ENCODE data around the gene CFP. TPM values are rescaled to one million over a fixed set of nuclear protein-coding genes. Genes with fewer than 3 reads are reported as not detected.
A peak's percentile ranks its signal among the peaks of the same experiment; 100 is the strongest.

Gene CFP
- total and polyA plus RNA-seq, 2 experiments from 2014 or later: 0.17 to 0.23 TPM

DNA sequence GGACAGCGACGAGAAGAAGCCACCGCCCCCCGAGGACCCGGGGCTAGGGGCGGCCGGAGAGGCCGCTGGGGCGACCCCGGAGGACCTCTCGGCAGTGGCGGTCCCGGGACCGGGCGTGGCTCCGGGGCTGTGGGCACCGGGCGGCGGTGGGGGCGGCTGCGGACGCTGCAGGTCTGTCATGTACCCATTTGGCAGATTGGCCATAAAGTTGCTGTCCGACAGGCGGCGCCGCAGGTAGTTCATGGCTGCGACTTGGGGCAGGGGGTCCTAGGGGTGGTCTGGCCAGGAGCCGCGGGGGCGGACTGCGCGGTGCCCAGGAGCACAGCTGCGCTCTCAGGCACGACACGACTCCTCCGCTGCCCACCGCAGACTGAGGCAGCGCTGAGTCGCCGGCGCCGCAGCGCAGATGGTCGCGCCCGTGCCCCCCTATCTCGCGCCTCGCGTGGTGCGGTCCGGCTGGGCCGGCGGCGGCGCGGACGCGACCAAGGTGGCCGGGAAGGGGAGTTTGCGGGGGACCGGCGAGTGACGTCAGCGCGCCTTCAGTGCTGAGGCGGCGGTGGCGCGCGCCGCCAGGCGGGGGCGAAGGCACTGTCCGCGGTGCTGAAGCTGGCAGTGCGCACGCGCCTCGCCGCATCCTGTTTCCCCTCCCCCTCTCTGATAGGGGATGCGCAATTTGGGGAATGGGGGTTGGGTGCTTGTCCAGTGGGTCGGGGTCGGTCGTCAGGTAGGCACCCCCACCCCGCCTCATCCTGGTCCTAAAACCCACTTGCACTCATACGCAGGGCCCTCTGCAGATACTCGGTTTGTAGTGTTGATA lies 10.0 kb downstream of the CFP start, which contains the start of gene SYN1:
SYN1 (minus strand) TSS at position 372 of the 817 bp plus-strand sequence; CDS start at position 243, 129 bp downstream.
- TF ChIP-seq, protein P1, sequence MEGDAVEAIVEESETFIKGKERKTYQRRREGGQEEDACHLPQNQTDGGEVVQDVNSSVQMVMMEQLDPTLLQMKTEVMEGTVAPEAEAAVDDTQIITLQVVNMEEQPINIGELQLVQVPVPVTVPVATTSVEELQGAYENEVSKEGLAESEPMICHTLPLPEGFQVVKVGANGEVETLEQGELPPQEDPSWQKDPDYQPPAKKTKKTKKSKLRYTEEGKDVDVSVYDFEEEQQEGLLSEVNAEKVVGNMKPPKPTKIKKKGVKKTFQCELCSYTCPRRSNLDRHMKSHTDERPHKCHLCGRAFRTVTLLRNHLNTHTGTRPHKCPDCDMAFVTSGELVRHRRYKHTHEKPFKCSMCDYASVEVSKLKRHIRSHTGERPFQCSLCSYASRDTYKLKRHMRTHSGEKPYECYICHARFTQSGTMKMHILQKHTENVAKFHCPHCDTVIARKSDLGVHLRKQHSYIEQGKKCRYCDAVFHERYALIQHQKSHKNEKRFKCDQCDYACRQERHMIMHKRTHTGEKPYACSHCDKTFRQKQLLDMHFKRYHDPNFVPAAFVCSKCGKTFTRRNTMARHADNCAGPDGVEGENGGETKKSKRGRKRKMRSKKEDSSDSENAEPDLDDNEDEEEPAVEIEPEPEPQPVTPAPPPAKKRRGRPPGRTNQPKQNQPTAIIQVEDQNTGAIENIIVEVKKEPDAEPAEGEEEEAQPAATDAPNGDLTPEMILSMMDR (IDR thresholded peaks at IDR 0.05; ENCODE audit: poor library complexity): no peak
- TF ChIP-seq EZH2 (IDR thresholded peaks at IDR 0.05; ENCODE audit: borderline replicate concordance) (no peak), EZH2phosphoT487 (IDR thresholded peaks at IDR 0.05; ENCODE audit: low read depth, severe bottlenecking, unreplicated experiment) (no peak)
- Histone ChIP-seq H3K4me1 (ENCODE audit: insufficient read depth) (no peaks in the 10 kb centered on the region), H3K9me2 (replicated peaks; ENCODE audit: insufficient read depth) (no peaks in the 10 kb centered on the region), H4K20me1 (ENCODE audit: insufficient read depth, poor library complexity, severe bottlenecking) (no peaks in the 10 kb centered on the region), H3K36me3 (replicated peaks; ENCODE audit: insufficient read depth, low read depth) (no peaks in the 10 kb centered on the region), H3K79me2 (no peaks in the 10 kb centered on the region), H2AFZ (no peak within 1 kb of the TSS), H3K9me3 (ENCODE audit: low read depth) (no peaks in the 10 kb centered on the region), H3K27me3 (no peaks in the 10 kb centered on the region), H3K4me2 (peak within 1 kb of the TSS; percentile 80), H3K4me3 (peak within 1 kb of the TSS; percentile 23), H3K27ac (no peak within 1 kb of the TSS)
- DNase-seq (ENCODE audit: low spot score): peak; percentile 92
- WGBS (ENCODE audit: low lambda C conversion rate, missing lambda C conversion rate): 31% methylated on average over 70 of the region's 88 CpGs

DNA sequence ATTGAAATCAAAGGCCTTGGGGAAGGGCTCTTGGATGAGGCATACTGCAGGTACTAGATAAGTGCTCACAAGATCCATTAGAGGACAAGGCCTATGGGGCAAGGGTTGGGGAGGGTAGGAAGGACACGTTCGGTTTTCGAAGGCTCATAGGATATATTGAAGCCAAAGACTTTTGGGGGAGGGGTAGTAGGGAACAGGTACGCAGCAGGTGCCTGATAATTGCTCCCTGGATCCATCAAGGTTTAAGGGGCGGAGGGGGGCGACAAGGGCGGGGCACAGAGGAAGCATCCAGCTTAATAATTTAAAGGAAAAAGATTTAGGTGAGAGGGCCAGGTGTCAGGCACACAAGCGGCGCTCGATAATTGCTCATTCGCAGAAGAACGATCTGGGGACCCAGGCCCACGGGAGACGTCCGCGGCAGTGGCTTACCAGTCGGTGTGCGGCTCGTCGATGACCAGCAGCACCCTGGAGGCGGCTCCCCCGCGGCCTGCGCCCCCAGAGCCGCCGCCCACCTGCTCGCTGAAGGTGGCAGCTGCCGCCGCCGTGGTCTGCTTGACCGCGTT lies 10.7 kb downstream of the CFP start:
- DNase-seq (ENCODE audit: low spot score): no peak
- Histone ChIP-seq H3K9me3 (ENCODE audit: low read depth) (no peaks in the 10 kb centered on the region), H3K9me2 (replicated peaks; ENCODE audit: insufficient read depth) (no peaks in the 10 kb centered on the region), H3K36me3 (replicated peaks; ENCODE audit: insufficient read depth, low read depth) (no peaks in the 10 kb centered on the region), H3K27ac (no peak overlapping the region), H3K4me3 (no peak overlapping the region), H4K20me1 (ENCODE audit: insufficient read depth, poor library complexity, severe bottlenecking) (no peaks in the 10 kb centered on the region), H3K79me2 (no peaks in the 10 kb centered on the region), H3K4me1 (ENCODE audit: insufficient read depth) (no peaks in the 10 kb centered on the region), H3K27me3 (no peaks in the 10 kb centered on the region), H2AFZ (no peak overlapping the region), H3K4me2 (peak overlapping the region; percentile 80)
- 59% methylated on average over 30 of the region's 32 CpGs for WGBS (ENCODE audit: low lambda C conversion rate, missing lambda C conversion rate)
- TF ChIP-seq EZH2phosphoT487 (IDR thresholded peaks at IDR 0.05; ENCODE audit: low read depth, severe bottlenecking, unreplicated experiment) (no peak), EZH2 (IDR thresholded peaks at IDR 0.05; ENCODE audit: borderline replicate concordance) (no peak)
- TF ChIP-seq, protein P1 (IDR thresholded peaks at IDR 0.05; ENCODE audit: poor library complexity): no peak

DNA sequence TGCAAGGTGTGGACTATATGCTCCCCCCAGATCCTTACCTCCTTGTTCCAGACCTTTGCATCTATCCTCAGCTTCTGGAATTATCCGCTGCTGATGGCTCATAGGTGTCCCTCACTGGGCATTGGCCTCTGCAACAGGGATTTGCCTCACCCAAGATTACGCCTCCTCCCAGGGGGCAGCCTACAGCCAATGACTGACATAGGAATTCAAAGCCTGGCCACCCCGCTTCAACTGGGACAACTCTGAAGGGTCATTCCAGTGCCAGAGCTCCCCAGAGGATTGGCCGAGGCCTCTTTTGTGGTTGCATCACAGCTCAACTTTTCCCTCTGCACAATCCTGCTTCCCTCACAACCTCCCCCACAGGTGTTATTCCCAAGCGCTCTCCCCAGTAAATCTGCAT lies 15.1 kb downstream of the CFP start:
- H3K4me1 ChIP-seq (ENCODE audit: insufficient read depth): no peaks in the 10 kb centered on the region
- TF ChIP-seq EZH2 (IDR thresholded peaks at IDR 0.05; ENCODE audit: borderline replicate concordance) (no peak), EZH2phosphoT487 (IDR thresholded peaks at IDR 0.05; ENCODE audit: low read depth, severe bottlenecking, unreplicated experiment) (no peak)
- TF ChIP-seq, protein P1 (IDR thresholded peaks at IDR 0.05; ENCODE audit: poor library complexity): no peak
- H3K4me3 ChIP-seq: no peak overlapping the region
- H3K79me2 ChIP-seq: no peaks in the 10 kb centered on the region
- no peaks in the 10 kb centered on the region for H3K27me3 ChIP-seq
- no peak overlapping the region for H2AFZ ChIP-seq
- no peaks in the 10 kb centered on the region for H3K9me3 ChIP-seq (ENCODE audit: low read depth)
- no peak overlapping the region for H3K27ac ChIP-seq
- H3K36me3 ChIP-seq (replicated peaks; ENCODE audit: insufficient read depth, low read depth): no peaks in the 10 kb centered on the region
- WGBS (ENCODE audit: low lambda C conversion rate, missing lambda C conversion rate): 74% methylated on average over 5 of the region's 5 CpGs
- H4K20me1 ChIP-seq (ENCODE audit: insufficient read depth, poor library complexity, severe bottlenecking): no peaks in the 10 kb centered on the region
- no peaks in the 10 kb centered on the region for H3K9me2 ChIP-seq (replicated peaks; ENCODE audit: insufficient read depth)
- no peak overlapping the region for H3K4me2 ChIP-seq
- DNase-seq (ENCODE audit: low spot score): no peak

All from hepatocyte (in vitro differentiated cells).